NCI-H1105 (cell line): ENCODE measurements around the gene GSK3B.
"Not testable (repeated sequence)": the region's sequence is repeated elsewhere in the genome, so short reads cannot be mapped to it uniquely, and the experiment has no call there.

Experiments used
- DNase-seq: peaks from one replicate; lab custom pipeline; 2025; lab: John Stamatoyannopoulos, UW

Gene GSK3B

GRCh38 chr3:120053647-120054046 is 40.6 kb downstream of the GSK3B start:
- DNase-seq, result not testable (repeated sequence)

GRCh38 chr3:120052677-120053076 is 41.6 kb downstream of the GSK3B start:
- no peak for DNase-seq

- no peak for DNase-seq
Observed at GRCh38 chr3:120052225-120052624, 42.0 kb downstream of the GSK3B start.

GRCh38 chr3:120051570-120051969 is 42.7 kb downstream of the GSK3B start:
- DNase-seq, result not testable (repeated sequence)

- no peak for DNase-seq
Observed at GRCh38 chr3:120049881-120050539, 44.2 kb downstream of the GSK3B start.

- no peak for DNase-seq
Observed at GRCh38 chr3:120049072-120049471, 45.2 kb downstream of the GSK3B start.

- DNase-seq, result no peak
Observed at GRCh38 chr3:120048355-120049041, 45.7 kb downstream of the GSK3B start.

- no peak for DNase-seq
Observed at GRCh38 chr3:120047686-120048085, 46.6 kb downstream of the GSK3B start.

GRCh38 chr3:120040813-120041377 is 53.4 kb downstream of the GSK3B start:
- DNase-seq, result no peak

- no peak for DNase-seq
Observed at GRCh38 chr3:120039642-120040610, 54.3 kb downstream of the GSK3B start.

GRCh38 chr3:120033596-120033995 is 60.7 kb downstream of the GSK3B start:
- no peak for DNase-seq

GRCh38 chr3:120031561-120031960 is 62.7 kb downstream of the GSK3B start:
- DNase-seq, result no peak

- no peak for DNase-seq
Observed at GRCh38 chr3:120029749-120030148, 64.5 kb downstream of the GSK3B start.

- DNase-seq, result no peak
Observed at GRCh38 chr3:120028271-120029047, 65.8 kb downstream of the GSK3B start.

- no peak for DNase-seq
Observed at GRCh38 chr3:120027226-120027625, 67.0 kb downstream of the GSK3B start.

- DNase-seq, result no peak
Observed at GRCh38 chr3:120025520-120025919, 68.7 kb downstream of the GSK3B start.

- no peak for DNase-seq
Observed at GRCh38 chr3:120024103-120024502, 70.1 kb downstream of the GSK3B start.

- no peak for DNase-seq
Observed at GRCh38 chr3:120022729-120023128, 71.5 kb downstream of the GSK3B start.

GRCh38 chr3:120021523-120021922 is 72.7 kb downstream of the GSK3B start:
- DNase-seq, result no peak

- no peak for DNase-seq
Observed at GRCh38 chr3:120018299-120018698, 75.9 kb downstream of the GSK3B start.

- DNase-seq, result no peak
Observed at GRCh38 chr3:120017692-120018091, 76.6 kb downstream of the GSK3B start.
